IMR-90 (cell line): Measurements from ENCODE around the gene LRRC42.

ENCODE experiments used
- BHLHE40 ChIP-seq: fragments of 150-350 bp; IDR thresholded peaks from 2 replicates; pipeline ENCODE4 v1.6.1; 2016; ENCODE audit warnings: mild to moderate bottlenecking, low read depth, low read length
- CHD1 ChIP-seq: IDR thresholded peaks from 2 replicates; pipeline ENCODE4 v1.6.1; 2012; ENCODE audit warnings: low read depth, low read length, improper control_type of control experiment
- CTCF ChIP-seq: conservative IDR thresholded peaks from 2 replicates; pipeline ENCODE4 v1.5.1; 2012; ENCODE audit warnings: mild to moderate bottlenecking, low read depth, low read length, improper control_type of control experiment
- MAFK ChIP-seq: IDR thresholded peaks from 2 replicates; pipeline ENCODE4 v1.6.1; 2012; ENCODE audit warnings: low read depth, low read length, improper control_type of control experiment
- MAZ ChIP-seq: IDR thresholded peaks from 2 replicates; pipeline ENCODE4 v1.6.1; 2012; ENCODE audit warnings: low read depth, mild to moderate bottlenecking, low read length, improper control_type of control experiment, moderate library complexity, borderline replicate concordance
- MXI1 ChIP-seq: IDR thresholded peaks from 2 replicates; pipeline ENCODE4 v1.6.1; 2012; ENCODE audit warnings: low read depth, mild to moderate bottlenecking, low read length, moderate library complexity, borderline replicate concordance
- POLR2A ChIP-seq: IDR thresholded peaks from 2 replicates; pipeline ENCODE4 v1.6.1; 2012; ENCODE audit warnings: mild to moderate bottlenecking, low read depth, low read length
- RCOR1 ChIP-seq: IDR thresholded peaks from 2 replicates; pipeline ENCODE4 v1.6.1; 2012; ENCODE audit warnings: mild to moderate bottlenecking, low read length, improper control_type of control experiment; ENCODE audit not compliant: insufficient replicate concordance
- SMC3 ChIP-seq: fragments of 150-350 bp; IDR thresholded peaks from 2 replicates; pipeline ENCODE4 v1.6.1; 2016; ENCODE audit warnings: low read depth, mild to moderate bottlenecking, antibody characterized with exemption, low read length, moderate library complexity
- TF ChIP-seq, protein P1 (sequence below): fragments of 150-350 bp; IDR thresholded peaks from 2 replicates; pipeline ENCODE4 v1.6.1; 2017; ENCODE audit warnings: mild to moderate bottlenecking, antibody characterized with exemption, low read length, low read depth

DNA sequence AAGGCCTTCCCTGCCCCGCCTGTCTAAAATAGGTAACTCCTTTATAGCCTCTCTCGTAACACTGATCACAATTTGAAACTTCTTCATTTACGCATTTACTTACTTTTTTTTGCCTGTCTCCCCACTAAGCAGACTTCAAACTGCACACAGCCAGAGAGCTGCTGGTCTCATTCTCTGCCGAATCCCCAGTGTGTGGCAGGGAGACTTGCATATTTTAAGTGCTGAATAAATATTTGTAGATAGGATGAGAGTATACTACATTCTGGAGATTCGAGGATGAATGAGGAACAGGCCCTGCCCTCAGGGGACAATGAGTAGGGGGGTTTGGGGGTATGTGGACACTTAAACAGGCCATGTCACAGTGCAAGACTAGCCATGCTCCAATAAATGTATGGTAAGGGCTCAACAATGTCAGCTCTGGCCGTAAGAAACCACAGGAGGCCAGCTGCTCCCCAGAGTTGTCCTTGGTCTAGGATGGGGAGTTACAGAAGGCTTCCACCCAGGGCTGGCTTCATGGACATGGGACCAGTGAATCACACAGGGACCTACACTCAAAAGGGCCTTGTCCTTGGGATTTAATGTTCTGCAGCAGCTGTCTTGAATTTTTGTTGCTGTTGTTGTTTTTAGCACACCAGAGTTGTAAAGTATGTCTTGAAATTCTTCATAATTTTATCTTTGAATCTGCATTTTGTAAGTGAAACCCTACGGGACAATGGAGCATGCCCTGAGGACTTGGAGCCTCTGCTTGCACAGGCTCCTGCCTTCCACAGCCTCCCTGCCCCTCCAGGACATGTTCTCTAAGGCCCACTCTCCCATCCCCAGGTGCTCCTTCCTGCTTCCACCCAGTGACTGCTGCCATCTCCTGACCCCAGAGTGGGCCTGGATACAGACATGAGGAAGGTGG, 43.7 kb upstream of the LRRC42 start:
- TF ChIP-seq MAFK (no peak), CTCF (no peak), CHD1 (no peak), MXI1 (no peak), POLR2A (no peak), BHLHE40 (no peak), RCOR1 (no peak), SMC3 (no peak), MAZ (no peak)
- TF ChIP-seq, protein P1, sequence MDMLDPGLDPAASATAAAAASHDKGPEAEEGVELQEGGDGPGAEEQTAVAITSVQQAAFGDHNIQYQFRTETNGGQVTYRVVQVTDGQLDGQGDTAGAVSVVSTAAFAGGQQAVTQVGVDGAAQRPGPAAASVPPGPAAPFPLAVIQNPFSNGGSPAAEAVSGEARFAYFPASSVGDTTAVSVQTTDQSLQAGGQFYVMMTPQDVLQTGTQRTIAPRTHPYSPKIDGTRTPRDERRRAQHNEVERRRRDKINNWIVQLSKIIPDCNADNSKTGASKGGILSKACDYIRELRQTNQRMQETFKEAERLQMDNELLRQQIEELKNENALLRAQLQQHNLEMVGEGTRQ: no peak
